Measurements from ENCODE around the gene APLP2.

APLP2 gene

GRCh38 chr11:130118636-130119387 is 49.1 kb downstream of the APLP2 start:
- DNase-seq (ENCODE audit: low spot score) = no peak

DNA sequence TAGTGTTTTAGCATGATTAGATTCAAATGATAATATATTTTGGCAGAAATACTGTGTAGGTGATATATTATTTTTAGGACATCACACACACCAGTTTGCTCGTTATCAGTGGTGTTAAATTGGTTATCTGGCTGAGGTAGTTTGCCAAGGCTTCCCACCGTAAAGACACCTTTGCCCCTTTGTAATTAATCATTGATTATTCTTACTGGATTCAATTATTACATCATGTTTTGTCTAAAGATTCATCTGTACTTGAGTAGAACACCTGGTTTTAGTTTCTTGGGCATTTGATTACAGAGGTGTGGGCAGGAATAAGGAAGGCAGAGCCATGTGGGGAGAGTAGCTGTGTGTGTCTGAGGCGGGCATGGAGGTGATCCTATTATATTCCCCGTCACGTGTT is 50.4 kb downstream of the APLP2 start:
- DNase-seq (ENCODE audit: low spot score) = no peak

DNA sequence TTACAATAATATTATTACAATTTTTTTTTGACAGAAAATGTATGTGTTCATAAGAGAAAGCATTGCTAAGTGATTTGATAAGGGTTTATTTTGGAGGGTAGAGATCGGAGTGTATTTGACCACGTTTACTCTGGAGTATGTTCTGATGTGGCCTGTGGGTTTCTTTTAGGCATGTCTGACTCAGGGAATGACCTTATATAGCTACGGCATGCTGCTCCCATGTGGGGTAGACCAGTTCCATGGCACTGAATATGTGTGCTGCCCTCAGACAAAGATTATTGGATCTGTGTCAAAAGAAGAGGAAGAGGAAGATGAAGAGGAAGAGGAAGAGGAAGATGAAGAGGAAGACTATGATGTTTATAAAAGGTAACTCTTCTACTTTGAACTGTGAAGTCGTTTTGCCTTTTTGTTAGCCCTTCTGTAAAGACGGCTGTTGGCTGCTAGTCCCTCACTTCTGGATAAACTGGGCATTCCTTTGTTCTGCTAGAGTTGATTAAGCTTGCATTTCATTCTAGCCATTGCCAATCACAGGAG is 51.8 kb downstream of the APLP2 start:
- peak; percentile 76 for DNase-seq (ENCODE audit: low spot score)

GRCh38 chr11:130122141-130122575 is 52.5 kb downstream of the APLP2 start:
- DNase-seq (ENCODE audit: low spot score) = no peak

- DNase-seq (ENCODE audit: low spot score) = no peak
Observed at GRCh38 chr11:130123414-130124040, 53.8 kb downstream of the APLP2 start.

DNA sequence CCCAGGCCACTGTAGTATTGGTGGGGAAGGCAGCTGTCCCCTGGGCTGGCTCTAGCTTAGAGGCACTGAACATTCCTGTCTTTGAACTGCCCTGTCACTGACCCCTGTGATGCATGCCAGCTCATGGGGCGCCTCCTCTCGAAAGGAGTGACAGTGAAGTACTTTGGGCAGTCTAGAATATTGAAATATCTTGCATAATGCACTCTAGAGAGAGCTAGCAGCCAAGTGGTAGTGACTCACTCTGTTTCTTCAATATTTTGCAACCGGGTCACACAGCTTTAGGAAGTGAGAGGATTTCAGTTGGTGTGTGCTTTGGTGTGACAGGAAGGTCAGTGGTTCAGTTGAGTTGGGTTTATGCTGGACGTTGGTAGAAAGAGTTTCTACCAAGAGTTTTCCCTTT is 54.4 kb downstream of the APLP2 start:
- peak; percentile 75 for DNase-seq (ENCODE audit: low spot score)

- no peak for DNase-seq (ENCODE audit: low spot score)
Observed at GRCh38 chr11:130125638-130126037, 55.9 kb downstream of the APLP2 start.

DNA sequence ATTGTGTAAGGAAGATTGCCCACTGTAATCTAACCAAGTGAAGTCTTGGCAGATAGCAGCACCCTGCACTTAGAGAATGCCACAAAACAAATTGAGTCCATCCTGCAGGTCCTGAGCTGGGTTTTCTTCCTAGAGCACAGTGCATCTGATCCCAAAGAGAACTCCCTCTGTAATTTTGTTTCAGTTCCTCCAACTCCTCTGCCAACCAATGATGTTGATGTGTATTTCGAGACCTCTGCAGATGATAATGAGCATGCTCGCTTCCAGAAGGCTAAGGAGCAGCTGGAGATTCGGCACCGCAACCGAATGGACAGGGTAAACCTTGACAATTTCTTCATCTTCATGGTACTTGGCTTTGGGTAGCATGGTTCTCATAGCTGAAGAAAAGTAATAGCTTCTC is 56.8 kb downstream of the APLP2 start:
- DNase-seq (ENCODE audit: low spot score) = no peak

- no peak for DNase-seq (ENCODE audit: low spot score)
Observed at GRCh38 chr11:130127509-130127908, 57.8 kb downstream of the APLP2 start.

DNA sequence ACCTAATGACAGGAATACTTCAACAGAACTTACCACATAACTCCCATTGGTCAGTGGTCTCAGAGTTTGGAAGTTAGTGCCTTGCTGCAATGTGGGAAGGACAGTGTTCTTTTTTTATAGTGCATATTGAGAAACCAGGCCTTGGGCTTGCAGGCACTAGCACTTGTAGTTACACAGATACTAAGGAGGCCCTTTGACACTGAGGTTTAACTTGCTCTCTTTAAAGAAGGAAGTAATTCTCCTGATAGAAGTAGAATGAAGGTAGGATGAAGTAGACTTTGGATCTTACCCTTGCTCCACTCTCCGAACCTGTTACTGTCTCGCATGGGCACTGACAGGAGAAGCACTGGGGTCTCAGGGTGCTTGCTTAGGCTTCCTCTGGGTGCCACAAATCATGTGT is 58.9 kb downstream of the APLP2 start:
- no peak for DNase-seq (ENCODE audit: low spot score)

- no peak for DNase-seq (ENCODE audit: low spot score)
Observed at GRCh38 chr11:130129922-130130321, 60.2 kb downstream of the APLP2 start.

DNA sequence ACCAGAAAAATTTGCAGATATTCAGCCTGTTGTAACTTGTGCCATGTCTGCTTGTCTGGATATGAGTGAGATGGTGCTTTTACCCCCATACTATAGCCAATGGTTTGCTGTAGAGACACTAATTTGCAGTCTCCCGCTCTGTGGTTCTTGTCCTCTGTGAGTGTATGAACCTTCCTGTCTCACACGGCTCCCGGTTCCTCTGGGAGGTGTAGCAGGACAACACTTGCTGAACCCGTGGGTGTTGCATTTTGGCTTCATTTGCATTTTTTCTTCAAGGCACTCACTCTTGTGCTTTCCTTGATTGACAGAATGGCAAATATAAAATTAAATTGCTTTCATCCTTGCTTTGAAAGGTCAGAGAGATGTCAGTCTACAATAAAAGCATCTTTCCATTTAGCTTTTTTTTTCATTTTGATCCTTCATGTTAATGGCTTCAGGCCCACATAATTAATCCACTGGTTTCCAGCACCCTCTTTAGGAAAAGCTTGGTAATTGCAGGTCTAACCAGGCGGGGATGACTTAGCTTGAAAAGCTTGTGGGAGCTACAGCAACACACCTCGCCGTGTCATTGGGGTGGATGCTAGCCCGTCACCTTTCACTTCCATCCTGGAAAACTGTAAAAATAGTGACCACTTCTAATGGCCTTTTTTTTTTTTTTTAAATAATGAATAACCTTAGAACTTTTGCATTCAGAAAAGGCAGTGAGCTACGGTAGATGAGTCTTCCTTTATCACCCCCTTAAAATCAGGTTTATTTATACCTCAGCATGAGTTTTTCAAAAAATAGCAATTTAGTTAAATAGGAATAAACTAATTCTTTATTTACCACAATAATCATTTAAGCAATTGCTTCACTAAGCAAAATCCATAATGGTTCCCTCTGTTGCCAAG is 62.5 kb downstream of the APLP2 start:
- peak; percentile 76 for DNase-seq (ENCODE audit: low spot score)

- no peak for DNase-seq (ENCODE audit: low spot score)
Observed at GRCh38 chr11:130133716-130134115, 64.0 kb downstream of the APLP2 start.

DNA sequence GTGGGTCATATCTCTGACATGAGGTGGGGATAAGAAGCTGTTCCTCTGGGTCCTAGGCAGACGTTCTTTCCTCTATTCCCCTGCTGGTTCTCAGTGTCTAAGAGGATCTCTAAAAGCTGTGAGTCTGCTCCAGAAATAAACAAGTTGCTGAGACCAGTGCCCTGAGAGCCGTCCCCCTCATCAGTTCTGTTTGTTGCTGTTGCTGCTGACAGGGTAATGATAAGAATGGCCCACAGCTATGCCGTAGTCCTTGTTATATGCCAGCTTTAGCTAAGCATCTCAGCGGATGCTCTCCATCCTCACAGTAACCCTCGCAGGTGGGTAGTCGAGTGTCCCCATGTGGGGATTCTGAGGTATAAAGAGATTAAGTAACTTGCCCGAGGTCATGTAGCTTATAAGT is 66.4 kb downstream of the APLP2 start:
- no peak for DNase-seq (ENCODE audit: low spot score)

- DNase-seq (ENCODE audit: low spot score) = no peak
Observed at GRCh38 chr11:130137999-130138398, 68.3 kb downstream of the APLP2 start.

- DNase-seq (ENCODE audit: low spot score) = no peak
Observed at GRCh38 chr11:130139401-130139800, 69.7 kb downstream of the APLP2 start.

DNA sequence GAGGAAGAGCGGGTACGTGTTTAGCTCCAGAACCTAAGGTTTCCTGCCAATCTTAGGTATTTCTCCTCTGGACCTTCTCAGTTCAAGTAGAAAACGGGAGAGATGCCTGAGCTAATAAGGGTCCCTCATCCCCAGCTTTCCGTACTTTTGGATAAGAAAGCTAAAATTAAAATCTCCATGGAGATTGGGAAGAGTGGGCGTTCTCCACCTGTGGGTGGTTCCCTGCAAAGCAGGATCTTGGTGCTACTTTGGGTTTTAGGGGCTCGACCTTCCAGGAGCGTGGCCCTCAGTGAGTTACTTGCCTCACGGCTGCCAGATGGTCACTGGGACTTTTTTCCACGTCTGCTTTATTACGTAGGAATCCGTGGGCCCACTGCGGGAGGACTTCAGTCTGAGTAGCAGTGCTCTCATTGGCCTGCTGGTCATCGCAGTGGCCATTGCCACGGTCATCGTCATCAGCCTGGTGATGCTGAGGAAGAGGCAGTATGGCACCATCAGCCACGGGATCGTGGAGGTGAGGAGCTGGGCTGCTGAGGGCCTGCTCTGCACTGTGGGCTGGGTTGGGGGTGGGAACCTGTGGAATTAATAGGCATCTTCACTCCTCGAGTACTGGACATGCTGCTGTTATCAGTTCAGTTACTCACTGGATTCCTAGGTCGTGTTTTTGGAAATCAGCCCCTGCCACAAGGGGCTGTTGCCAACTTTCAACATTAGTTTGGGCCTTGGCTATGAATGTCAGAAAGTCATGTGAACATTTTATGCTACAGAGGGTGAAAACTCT is 72.1 kb downstream of the APLP2 start:
- DNase-seq (ENCODE audit: low spot score) = no peak

GRCh38 chr11:130144141-130144540 is 74.4 kb downstream of the APLP2 start:
- DNase-seq (ENCODE audit: low spot score) = no peak

DNA sequence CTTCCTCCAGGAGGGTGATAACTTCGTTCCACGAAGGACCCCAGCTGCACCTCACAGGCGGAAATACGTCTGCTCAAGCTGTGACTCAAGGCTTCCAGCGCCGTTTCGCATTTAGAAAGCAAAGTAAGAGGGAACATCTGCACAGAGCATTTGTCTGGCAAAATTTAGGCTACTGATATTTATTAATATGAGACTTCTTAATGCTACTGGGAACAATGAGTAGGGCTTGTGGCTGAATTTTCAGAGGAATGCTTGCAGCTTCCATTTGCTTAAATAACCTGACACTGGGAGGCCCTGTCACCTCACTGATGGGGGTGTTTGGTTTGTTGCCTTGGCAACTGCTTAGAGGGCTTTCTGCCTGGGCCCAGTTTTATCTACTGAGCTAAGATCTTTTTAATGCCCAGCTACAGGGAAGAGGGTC is 75.2 kb downstream of the APLP2 start:
- no peak for DNase-seq (ENCODE audit: low spot score)

DNA sequence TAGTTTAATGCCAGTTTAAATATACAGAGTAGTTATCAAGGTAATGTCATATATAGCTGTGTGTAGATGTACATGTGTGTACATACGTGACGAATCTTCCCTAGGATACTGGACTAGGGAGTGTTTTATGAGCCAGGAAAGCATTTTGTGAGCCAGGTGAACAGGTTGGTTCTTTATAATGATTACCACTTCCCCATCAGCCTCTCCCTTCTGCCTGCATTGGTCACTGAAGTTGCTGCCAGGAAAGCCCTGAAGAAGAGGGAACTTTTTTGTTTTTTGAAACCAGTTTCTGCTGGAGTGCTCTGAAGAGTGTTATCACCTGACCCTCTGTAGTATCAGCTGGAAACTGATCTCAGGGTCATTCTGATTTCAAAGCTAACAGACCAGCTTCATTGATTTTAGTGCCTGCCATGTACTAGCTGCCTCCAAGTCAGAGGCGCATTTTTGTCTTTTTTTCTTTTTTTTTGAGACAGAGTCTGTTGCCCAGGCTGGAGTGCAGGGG is 75.7 kb downstream of the APLP2 start:
- no peak for DNase-seq (ENCODE audit: low spot score)

DNA sequence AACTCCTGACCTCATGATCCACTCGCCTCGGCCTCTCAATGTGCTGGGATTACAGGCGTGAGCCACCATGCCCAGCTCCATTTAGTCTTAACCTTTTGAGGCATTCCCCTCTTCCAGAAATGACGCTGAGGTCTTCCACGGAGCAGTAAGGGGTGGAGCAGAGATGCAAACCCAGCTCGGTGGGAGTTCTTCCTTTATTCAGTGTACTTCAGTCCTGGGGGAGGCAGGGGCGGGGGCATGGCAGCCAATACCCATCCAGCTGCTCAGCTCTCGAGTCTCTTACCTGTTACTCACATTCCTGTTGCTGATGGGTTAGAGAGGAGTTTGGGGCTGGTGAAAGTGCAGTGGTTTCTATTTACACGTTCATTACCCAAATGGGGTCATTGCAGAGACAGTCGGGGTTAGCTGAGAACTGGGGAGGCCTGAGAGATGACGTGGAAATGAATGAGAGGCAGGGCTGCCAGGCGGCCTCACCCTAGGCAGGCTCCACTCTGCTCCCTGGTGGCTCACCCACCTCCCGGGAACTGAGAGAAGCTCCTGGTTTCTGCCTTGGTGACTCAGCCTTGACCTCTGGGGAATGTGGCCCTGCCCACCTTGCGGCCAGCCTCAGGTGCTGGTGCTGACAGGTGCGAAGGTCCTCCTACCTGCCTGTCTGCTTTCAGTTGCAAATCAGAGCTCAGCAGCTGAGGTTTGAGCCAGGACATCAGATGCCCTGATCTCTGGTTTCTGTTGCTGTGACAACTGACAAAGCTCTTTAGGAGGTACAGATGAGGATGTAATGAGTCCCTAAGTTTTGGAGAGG is 76.5 kb downstream of the APLP2 start:
- DNase-seq (ENCODE audit: low spot score) = no peak

Measured in AG08396 (cell line).